ENCODE measurements around the gene APLP2. TPM values are rescaled to one million over a fixed set of nuclear protein-coding genes. Genes with fewer than 3 reads are reported as not detected.
"Not testable (repeated sequence)": the region's sequence is repeated elsewhere in the genome, so short reads cannot be mapped to it uniquely, and the experiment has no call there.

APLP2 gene
- polyA plus RNA-seq, 3 donors, result 447 to 475 (median 450) TPM

- no peak for DNase-seq
Observed at GRCh38 chr11:130086669-130087068, 17.0 kb downstream of the APLP2 start.

GRCh38 chr11:130087294-130087926 lies 17.7 kb downstream of the APLP2 start:
- DNase-seq, result no peak

- DNase-seq, result no peak
Observed at GRCh38 chr11:130088217-130088616, 18.5 kb downstream of the APLP2 start.

- DNase-seq, result no peak
Observed at GRCh38 chr11:130088919-130089673, 19.4 kb downstream of the APLP2 start.

- no peak for DNase-seq
Observed at GRCh38 chr11:130089674-130090073, 20.0 kb downstream of the APLP2 start.

GRCh38 chr11:130090517-130090916 lies 20.8 kb downstream of the APLP2 start:
- not testable (repeated sequence) for DNase-seq

GRCh38 chr11:130091169-130091568 lies 21.5 kb downstream of the APLP2 start:
- DNase-seq, result not testable (repeated sequence)

GRCh38 chr11:130092661-130093060 lies 23.0 kb downstream of the APLP2 start:
- DNase-seq, result no peak

- DNase-seq, result no peak
Observed at GRCh38 chr11:130094614-130095013, 24.9 kb downstream of the APLP2 start.

- DNase-seq, result no peak
Observed at GRCh38 chr11:130095326-130095725, 25.6 kb downstream of the APLP2 start.

GRCh38 chr11:130096042-130096441 lies 26.3 kb downstream of the APLP2 start:
- no peak for DNase-seq

- no peak for DNase-seq
Observed at GRCh38 chr11:130096823-130097222, 27.1 kb downstream of the APLP2 start.

- DNase-seq, result no peak
Observed at GRCh38 chr11:130097285-130097684, 27.6 kb downstream of the APLP2 start.

GRCh38 chr11:130099356-130099755 lies 29.7 kb downstream of the APLP2 start:
- no peak for DNase-seq

GRCh38 chr11:130100381-130101095 lies 30.8 kb downstream of the APLP2 start:
- no peak for DNase-seq

- no peak for DNase-seq
Observed at GRCh38 chr11:130101661-130102060, 32.0 kb downstream of the APLP2 start.

- no peak for DNase-seq
Observed at GRCh38 chr11:130102301-130103249, 32.9 kb downstream of the APLP2 start.

- DNase-seq, result no peak
Observed at GRCh38 chr11:130103296-130103814, 33.7 kb downstream of the APLP2 start.

GRCh38 chr11:130106381-130106780 lies 36.7 kb downstream of the APLP2 start:
- DNase-seq, result no peak

GRCh38 chr11:130108671-130109070 lies 39.0 kb downstream of the APLP2 start:
- DNase-seq, result not testable (repeated sequence)

- DNase-seq, result no peak
Observed at GRCh38 chr11:130109386-130109785, 39.7 kb downstream of the APLP2 start.
